ENCODE data around the gene GSE1.

Gene GSE1

GRCh38 chr16:85610446-85611193, 2.5 kb upstream of the GSE1 start:
- Histone ChIP-seq H3K36me3 (no peaks in the 10 kb centered on the region), H3K27me3 (no peaks in the 10 kb centered on the region), H3K4me3 (peak overlapping the region; percentile 65 to 85), H3K27ac (peak overlapping the region; percentile 96 to 98), H3K9me3 (no peaks in the 10 kb centered on the region), H3K4me1 (peaks cover 5 to 75% (median 44%) of the 10 kb centered on the region in 4 donors)
- intact Hi-C loops (cut with DNase I; ENCODE audit: low total_unique reads), result loop anchor here (1.0 to 10.0 kb wide), 4 partner anchors 53 to 288 kb away; no protein-coding TSS in a partner anchor
- peak; percentile 91 to 92 for DNase-seq
- peak; percentile 99 for TF ChIP-seq CTCF (IDR thresholded peaks at IDR 0.05)

GRCh38 chr16:85611194-85611443, 2.0 kb upstream of the GSE1 start:
- Histone ChIP-seq H3K27me3 (no peaks in the 10 kb centered on the region), H3K9me3 (no peaks in the 10 kb centered on the region), H3K27ac (peak overlapping the region; percentile 96 to 98), H3K36me3 (no peaks in the 10 kb centered on the region), H3K4me1 (peaks cover 5 to 75% (median 45%) of the 10 kb centered on the region in 4 donors), H3K4me3 (peak overlapping the region; percentile 65 to 85)
- no peak for TF ChIP-seq CTCF (IDR thresholded peaks at IDR 0.05)
- intact Hi-C loops (cut with DNase I; ENCODE audit: low total_unique reads), result loop anchor here (1.0 to 10.0 kb wide), 4 partner anchors 54 to 289 kb away; no protein-coding TSS in a partner anchor
- no peak for DNase-seq

GRCh38 chr16:85611444-85612190, 1.5 kb upstream of the GSE1 start:
- peaks cover 5 to 75% (median 45%) of the 10 kb centered on the region in 4 donors for H3K4me1 ChIP-seq
- intact Hi-C loops (cut with DNase I; ENCODE audit: low total_unique reads), result loop anchor here (1.0 to 10.0 kb wide), 4 partner anchors 54 to 289 kb away; no protein-coding TSS in a partner anchor
- H3K36me3 ChIP-seq, result no peaks in the 10 kb centered on the region
- H3K4me3 ChIP-seq, result peak overlapping the region; percentile 65 to 85
- no peaks in the 10 kb centered on the region for H3K9me3 ChIP-seq
- peak overlapping the region; percentile 96 to 98 for H3K27ac ChIP-seq
- peak; percentile 76 to 95 for DNase-seq
- peak in 1 of 2 experiments; percentile 23 for TF ChIP-seq CTCF (IDR thresholded peaks at IDR 0.05)
- H3K27me3 ChIP-seq, result no peaks in the 10 kb centered on the region

- peak; percentile 80 to 92 for DNase-seq
- Histone ChIP-seq H3K4me1 (peaks cover 5 to 75% (median 45%) of the 10 kb centered on the region in 4 donors), H3K9me3 (no peaks in the 10 kb centered on the region), H3K27me3 (no peaks in the 10 kb centered on the region), H3K4me3 (peak overlapping the region; percentile 65 to 85), H3K36me3 (no peaks in the 10 kb centered on the region), H3K27ac (peak overlapping the region; percentile 96 to 98)
- intact Hi-C loops (cut with DNase I; ENCODE audit: low total_unique reads), result loop anchor here (5.0 to 10.0 kb wide), 3 partner anchors 55 to 290 kb away; no protein-coding TSS in a partner anchor
- peak in 1 of 2 experiments; percentile 16 for TF ChIP-seq CTCF (IDR thresholded peaks at IDR 0.05)
Observed at GRCh38 chr16:85612191-85612800, 826 bp upstream of the GSE1 start.

GRCh38 chr16:85613604-85614337, 649 bp downstream of the GSE1 start:
- Histone ChIP-seq H3K4me1 (peaks cover 5 to 78% (median 45%) of the 10 kb centered on the region in 4 donors), H3K27me3 (no peaks in the 10 kb centered on the region)
- intact Hi-C loops (cut with DNase I; ENCODE audit: low total_unique reads), result loop anchor here (5.0 to 10.0 kb wide), 3 partner anchors 56 to 291 kb away; no protein-coding TSS in a partner anchor

More at GRCh38 chr16:85613604-85614337, 649 bp downstream of the GSE1 start:
- TF ChIP-seq CTCF (IDR thresholded peaks at IDR 0.05), result no peak
- peak overlapping the region; percentile 96 to 98 for H3K27ac ChIP-seq
- H3K9me3 ChIP-seq, result no peaks in the 10 kb centered on the region
- H3K36me3 ChIP-seq, result no peaks in the 10 kb centered on the region
- H3K4me3 ChIP-seq, result peak overlapping the region; percentile 65 to 85
- peak; percentile 81 to 85 for DNase-seq
